OCI-LY3 (cell line): ENCODE results near the gene SMTN.

ENCODE experiments used
- CTCF ChIP-seq: fragments of 200-600, 300-600 bp; sonication (generic); IDR thresholded peaks from 2 replicates; pipeline ENCODE4 v1.5.1; 2014; ENCODE audit warnings: antibody characterized with exemption, low read length, low read depth
- EZH2phosphoT487 ChIP-seq: fragments of 200-600 bp; shearing (Covaris generic); IDR thresholded peaks from 2 replicates; pipeline ENCODE4 v1.6.1; 2018; ENCODE audit warnings: antibody characterized with exemption, mixed run types, low read depth

- TF ChIP-seq CTCF (no peak), EZH2phosphoT487 (no peak)
Observed at GRCh38 chr22:31049815-31050420, 31.2 kb upstream of the SMTN start.
